GM10266 (cell line): ENCODE results near the gene TAF1C.

Experiments used
- DNase-seq: peaks from one replicate; pipeline ENCODE4 v3.0.0; 2012; ENCODE audit errors: extremely low spot score
- TF ChIP-seq, protein P1 (sequence below): IDR thresholded peaks from 2 replicates; pipeline ENCODE4 v1.5.1; 2012; ENCODE audit warnings: mild to moderate bottlenecking, low read depth; ENCODE audit not compliant: control insufficient read depth, insufficient read depth; ENCODE audit errors: missing control alignments

Gene TAF1C

DNA sequence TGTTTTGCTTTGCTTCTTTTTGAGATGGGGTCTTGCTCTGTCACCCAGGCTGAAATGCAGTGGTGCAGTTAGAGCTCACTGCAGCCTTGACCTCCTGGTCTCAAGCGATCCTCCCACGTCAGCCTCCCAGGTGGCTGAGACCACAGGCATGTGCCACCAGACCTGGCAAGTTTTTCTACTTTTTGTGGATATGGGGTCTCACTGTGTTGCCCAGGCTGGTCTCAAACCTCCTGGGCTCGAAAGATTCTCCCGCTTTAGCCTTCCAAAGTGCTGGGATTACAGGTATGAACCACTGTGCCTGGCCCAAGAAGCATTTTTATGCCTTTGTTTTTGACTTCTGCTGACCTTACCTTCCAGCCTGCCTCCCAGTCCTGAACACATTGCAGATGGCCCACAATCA is 31.6 kb downstream of the TAF1C start:
- TF ChIP-seq, protein P1, sequence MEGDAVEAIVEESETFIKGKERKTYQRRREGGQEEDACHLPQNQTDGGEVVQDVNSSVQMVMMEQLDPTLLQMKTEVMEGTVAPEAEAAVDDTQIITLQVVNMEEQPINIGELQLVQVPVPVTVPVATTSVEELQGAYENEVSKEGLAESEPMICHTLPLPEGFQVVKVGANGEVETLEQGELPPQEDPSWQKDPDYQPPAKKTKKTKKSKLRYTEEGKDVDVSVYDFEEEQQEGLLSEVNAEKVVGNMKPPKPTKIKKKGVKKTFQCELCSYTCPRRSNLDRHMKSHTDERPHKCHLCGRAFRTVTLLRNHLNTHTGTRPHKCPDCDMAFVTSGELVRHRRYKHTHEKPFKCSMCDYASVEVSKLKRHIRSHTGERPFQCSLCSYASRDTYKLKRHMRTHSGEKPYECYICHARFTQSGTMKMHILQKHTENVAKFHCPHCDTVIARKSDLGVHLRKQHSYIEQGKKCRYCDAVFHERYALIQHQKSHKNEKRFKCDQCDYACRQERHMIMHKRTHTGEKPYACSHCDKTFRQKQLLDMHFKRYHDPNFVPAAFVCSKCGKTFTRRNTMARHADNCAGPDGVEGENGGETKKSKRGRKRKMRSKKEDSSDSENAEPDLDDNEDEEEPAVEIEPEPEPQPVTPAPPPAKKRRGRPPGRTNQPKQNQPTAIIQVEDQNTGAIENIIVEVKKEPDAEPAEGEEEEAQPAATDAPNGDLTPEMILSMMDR, result no peak
- DNase-seq, result no peak

DNA sequence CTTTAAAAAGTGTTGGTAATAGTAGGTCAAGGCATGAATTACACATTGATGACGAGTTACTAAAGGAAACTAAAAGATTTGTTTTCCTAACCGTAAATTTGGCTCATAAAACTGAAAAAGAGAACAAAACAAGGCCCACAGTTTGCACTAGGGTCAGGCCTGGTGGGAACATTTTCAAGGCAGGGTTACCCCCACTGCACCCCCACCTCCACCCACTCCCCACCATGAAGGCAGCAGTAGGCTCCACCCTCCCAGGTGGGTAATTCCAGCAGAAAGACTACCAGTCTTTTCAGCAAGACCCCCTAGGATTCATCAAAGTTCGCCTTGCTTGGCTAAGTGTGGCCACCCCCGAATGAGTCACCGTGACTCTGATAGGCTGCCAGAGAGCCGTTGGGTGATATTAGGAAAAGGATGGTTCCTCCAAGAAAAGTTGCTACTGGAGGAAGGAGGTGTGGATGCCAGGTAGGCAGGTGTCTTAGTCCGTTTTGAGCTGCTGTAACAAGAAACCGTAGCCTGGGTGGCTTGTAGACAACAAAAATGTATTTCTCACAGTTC is 33.1 kb downstream of the TAF1C start:
- no peak for DNase-seq
- TF ChIP-seq, protein P1, result no peak

DNA sequence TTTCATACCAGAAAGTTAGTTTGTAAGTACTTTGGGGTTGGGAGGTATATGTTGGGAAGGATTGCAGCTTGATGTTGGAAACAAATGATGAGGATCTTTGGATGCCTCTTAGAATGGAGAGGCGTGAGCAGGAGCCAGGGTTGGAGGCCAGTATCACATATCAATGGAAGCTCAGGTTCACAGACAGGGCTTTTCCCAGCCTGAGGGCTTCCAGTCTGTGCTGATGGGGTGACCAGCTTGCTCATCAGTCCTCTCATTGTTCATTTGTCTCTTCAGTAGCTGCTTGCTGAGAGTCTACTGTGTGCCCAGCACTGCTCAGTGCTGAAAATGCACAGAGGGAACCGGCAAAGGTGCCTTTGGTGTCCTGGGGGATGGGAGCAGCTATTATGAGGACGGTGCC is 35.9 kb downstream of the TAF1C start:
- DNase-seq, result no peak
- TF ChIP-seq, protein P1, result no peak

DNA sequence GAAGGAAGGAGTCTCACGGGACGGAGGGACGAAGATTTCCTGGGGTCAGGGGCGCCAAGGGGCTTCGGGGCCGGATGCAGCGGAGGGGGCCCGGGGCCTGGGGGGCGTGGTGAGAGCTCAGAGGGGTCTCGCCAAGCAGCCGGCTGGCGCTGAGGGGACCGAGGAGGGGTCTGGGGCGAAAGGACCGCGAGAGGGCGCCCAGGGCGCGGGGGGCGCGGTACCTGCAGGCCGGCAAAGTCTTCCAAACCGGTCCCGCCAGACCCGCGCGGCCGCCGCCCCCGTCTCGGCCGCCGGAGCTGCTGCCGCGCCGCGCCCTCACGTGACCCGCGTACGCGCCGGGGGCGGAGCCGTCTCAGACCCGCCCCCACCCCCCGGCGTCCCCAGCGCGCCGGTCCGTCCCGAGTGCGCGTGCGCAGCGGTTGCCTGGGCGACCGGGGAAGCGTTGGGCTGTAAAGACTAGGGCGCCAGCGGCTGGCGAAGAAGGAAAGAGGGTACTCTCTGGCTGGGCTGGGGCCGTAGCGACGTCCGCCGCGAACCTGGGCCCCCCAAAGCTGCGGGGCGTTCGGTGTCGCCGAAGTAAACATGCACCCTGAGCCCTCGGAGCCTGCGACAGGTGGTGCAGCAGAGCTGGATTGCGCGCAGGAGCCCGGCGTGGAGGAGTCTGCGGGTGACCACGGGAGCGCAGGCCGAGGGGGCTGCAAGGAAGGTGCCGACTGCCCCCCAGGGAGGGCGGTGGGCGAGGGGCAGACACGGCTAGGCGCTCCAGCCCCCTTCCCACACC is 41.8 kb downstream of the TAF1C start, which contains the start of the genes DNAAF1 and HSDL1:
Gene DNAAF1, plus strand, starts transcription at position 450 of the 781 bp plus-strand sequence. Its CDS starts 133 bp downstream, at position 583.
Gene HSDL1, minus strand, starts transcription at position 319 of the 781 bp plus-strand sequence. CDS start 13,856 bp downstream, outside the sequence.
- DNase-seq, result peak; percentile 98
- TF ChIP-seq, protein P1, result peak; percentile 28

DNA sequence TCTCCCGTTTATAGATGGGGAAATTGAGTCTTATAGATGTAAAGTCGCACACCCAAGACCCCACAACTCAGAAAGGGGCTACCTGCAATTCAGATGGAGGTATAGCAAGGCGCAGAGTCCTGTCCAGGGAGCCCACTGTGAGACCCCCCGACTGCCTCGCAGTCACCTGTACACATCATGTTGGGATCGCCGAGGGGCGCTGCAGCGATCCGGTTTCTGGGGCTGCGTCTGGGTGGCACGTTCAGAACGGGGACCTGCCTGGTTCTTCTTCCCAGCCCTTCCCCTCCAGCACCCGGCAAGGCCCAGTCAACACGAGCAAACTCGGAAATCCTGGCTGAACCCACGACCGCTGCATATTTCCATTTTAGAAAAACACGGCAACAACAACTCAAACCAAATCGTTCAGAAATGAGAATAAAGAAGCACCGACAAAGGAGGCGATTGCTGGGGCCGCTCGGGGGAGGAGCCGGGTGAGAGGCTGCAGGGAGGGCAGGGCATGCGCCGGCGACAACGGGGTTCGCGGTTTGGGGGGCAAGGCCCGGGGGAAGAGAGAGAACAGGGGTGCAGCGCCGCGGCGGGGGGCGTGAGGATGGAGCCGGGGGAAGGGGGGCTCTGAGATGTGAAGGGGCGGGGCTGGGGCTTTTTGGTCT is 42.5 kb downstream of the TAF1C start:
- DNase-seq, result peak; percentile 47
- TF ChIP-seq, protein P1, result peak; percentile 33

DNA sequence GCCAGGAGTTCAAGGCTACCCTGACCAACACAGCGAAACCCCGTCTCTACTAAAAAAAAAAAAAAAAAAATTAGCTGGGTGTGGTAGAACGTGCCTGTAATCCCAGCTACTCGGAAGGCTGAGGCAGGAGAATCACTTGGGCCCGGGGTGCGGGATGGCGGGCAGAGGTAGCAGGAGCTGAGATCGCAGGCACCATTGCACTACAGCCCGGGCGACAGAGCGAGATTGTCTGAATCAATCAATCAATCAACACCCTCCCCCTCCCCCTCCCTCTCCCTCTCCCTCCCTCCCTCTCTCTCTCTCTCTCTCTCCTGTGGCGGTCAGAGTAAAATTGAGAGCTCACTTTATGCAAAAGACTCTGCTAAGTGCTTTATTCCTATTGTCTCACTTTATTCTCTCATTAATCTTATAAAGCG is 43.1 kb downstream of the TAF1C start:
- DNase-seq, result no peak
- TF ChIP-seq, protein P1, result no peak

DNA sequence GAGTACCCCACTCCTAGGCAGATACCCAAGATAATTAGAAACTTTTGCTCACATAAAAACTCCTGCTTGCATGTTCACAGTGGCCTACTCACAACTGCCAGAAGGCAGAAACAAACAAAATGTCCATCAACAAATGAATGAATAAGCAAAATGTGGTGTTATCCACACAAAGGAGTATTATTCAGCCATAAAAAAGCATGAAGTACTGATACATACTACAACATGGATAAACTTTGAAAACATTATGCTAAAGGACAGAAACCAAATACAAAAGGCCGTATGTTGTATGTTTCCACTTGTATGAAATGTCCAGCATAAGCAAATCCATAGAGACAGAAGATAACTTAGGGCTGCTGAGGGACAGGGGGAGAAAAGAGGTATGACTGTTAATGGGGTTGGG is 43.8 kb downstream of the TAF1C start:
- DNase-seq, result no peak
- TF ChIP-seq, protein P1, result no peak
